NK-92 (cell line): Measurements from ENCODE around the gene DMRTC2.

Experiments used
- DNase-seq: peaks from one replicate; lab custom pipeline; 2025; ENCODE audit not compliant: unreplicated experiment; lab: John Stamatoyannopoulos, UW

Gene DMRTC2

DNA sequence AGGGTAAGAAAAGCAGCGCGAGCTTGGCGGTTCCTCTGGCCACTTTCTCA is at the start of gene DMRTC2:
Gene DMRTC2, plus strand, starts transcription at position 42 of the 50 bp plus-strand sequence. CDS start 2,387 bp downstream, outside the sequence.
- DNase-seq: no peak

DNA sequence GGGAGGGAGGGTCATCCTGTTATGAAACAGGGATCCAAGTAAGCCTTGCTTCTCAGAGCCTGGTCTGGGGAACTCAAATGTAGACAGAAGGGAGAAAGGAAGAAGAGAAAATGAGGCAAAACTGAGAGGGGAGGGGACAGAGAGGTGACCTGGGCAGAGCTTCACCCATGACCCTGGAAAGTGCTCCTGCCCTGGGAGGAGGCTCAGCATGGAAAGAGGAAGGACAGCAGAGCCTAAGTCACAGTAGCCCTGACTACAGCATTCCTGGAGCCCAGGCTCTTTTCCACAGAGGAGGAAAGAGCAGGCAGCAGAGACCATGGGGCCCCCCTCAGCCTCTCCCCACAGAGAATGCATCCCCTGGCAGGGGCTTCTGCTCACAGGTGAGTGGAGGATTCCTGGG is 48.5 kb upstream of the DMRTC2 start, which contains the start of gene CEACAM3:
Gene CEACAM3, plus strand, starts transcription at position 226 of the 400 bp plus-strand sequence. Its CDS starts 91 bp downstream, at position 317.
- DNase-seq: no peak

DNA sequence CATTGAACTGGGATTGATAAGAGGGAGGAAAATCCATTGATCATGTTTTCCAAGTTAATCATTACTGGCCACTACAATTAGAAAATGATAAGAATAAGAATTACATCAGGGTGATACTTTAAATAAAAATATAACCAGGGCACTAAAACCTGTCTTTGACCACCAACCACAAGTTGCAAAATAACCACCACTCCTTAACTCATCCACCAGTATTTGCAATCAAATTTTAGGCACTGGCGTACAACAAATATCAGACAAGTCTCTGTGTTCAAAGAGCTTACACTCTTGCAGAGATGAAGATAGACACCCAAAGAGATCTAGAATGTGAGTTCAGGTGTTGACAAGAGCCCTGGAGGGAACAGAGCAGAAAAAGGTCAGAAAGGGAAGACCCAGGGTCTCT is 47.9 kb upstream of the DMRTC2 start:
- no peak for DNase-seq

DNA sequence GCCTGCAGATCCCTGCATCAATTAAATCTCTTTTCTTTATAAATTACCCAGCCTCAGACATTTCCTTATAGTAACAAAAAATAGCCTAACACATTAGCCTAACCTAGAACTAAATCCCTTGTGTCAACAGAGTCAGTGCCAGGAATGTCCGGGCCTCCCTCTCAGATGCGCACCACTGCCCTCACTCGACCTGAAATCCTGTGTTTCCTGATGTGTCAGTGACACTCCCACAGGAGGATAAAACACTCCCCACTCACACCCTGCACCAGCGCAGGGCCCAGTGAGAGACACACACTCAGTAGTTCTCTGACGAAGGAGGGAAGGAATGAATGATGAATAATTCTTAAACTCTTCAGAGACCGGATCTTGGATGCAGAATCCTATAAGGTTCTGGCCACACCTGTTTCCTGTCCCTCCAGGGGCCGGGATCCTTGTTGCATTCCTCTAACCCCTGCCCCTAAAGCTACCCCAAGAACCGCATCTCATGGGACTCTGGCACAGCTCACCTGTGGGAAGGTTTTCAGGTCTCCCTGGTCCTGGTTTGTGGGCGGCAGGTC is 45.3 kb upstream of the DMRTC2 start:
- no peak for DNase-seq

DNA sequence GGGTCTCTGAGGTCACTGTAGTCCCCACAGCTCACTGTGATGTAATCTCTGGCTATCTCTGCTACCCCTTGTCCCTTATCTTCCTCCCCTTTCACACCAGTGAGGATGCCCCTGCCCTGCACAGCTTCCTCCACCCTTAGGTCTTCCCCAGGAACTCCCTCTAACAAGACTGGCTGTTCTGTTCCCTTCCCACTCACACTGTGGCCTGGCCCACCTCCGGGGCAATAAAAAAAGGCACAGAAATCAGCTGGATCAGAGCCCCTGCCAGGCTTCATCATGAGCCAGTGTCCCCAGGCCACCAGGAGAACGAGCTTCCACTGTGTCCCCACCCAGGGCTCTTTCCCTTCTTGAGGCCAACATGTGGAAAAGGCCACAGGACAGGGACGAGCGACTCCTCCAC is 43.8 kb upstream of the DMRTC2 start:
- no peak for DNase-seq

DNA sequence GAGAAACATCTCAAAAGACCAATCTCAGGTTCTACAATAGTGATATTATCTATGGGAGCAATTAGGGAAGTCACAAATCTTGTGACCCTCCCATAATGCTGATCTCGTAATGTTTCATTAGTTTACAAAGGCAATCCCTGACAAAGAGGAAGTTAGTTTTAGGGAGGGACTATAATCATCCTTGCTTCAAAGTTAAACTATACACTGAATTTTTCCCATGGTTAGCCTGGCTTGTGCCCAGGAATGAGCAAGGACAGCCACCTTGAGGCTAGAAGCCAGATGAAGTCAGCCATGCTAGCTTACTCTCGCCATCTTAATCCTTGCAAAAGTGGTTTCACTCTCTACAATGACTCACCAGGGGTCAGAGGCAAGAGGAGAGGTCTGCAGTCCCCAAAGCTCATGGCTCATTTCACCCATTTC is 43.0 kb upstream of the DMRTC2 start:
- no peak for DNase-seq

DNA sequence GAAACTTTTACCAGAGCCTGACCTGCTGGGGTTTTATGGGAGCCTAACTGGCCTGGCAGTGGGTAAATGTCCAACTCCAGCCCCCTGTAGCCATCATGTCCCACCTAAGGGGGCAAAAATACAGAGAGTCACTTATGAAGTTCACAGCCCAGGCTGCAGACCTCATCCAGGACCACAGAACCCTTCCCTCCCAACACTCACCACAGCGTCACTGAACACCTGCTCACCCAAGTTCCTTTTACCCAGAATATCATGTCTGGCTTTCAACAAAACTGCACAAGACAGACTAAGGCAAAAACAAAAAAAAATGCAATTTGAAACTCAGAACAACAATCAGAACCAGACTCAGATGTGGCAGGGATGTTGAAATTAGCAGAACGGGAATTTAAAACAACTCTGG is 42.1 kb upstream of the DMRTC2 start:
- DNase-seq: no peak

DNA sequence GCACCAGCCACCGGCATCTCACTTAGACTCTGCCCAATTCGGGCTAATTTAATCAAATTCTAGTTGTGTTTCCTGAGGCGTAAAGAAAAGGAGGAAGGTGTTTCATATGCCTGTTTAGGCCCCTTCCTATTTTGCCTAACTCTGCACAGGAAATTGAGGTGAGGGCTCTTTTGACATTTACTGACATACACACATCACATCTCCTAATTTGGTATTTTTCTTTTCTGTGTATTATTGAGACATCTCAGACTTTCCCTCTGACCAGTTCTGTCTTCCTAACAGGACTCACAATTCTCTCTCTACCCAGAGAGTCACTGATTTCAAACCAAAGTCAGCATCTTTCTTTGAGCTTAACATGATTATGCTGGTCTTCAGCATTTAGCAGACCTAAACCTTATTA is 40.5 kb upstream of the DMRTC2 start:
- DNase-seq: no peak

DNA sequence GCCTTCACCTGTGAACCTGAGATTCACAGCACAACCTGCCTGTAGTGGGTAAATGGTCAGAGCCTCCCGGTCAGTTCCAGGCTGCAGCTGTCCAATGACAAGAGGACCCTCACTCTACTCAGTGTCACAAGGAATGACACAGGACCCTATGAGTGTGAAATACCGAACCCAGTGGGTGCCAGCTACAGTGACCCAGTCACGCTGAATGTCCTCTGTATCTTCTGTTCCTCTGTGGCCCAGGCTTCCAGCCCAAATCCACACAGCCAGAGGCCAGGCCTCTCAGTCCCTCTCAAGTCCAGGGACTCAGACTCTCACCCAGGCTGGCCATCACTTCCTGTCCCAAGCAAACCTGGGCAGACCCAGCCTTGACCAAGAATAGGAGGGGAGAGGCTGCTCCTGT is 37.7 kb upstream of the DMRTC2 start:
- DNase-seq: no peak

DNA sequence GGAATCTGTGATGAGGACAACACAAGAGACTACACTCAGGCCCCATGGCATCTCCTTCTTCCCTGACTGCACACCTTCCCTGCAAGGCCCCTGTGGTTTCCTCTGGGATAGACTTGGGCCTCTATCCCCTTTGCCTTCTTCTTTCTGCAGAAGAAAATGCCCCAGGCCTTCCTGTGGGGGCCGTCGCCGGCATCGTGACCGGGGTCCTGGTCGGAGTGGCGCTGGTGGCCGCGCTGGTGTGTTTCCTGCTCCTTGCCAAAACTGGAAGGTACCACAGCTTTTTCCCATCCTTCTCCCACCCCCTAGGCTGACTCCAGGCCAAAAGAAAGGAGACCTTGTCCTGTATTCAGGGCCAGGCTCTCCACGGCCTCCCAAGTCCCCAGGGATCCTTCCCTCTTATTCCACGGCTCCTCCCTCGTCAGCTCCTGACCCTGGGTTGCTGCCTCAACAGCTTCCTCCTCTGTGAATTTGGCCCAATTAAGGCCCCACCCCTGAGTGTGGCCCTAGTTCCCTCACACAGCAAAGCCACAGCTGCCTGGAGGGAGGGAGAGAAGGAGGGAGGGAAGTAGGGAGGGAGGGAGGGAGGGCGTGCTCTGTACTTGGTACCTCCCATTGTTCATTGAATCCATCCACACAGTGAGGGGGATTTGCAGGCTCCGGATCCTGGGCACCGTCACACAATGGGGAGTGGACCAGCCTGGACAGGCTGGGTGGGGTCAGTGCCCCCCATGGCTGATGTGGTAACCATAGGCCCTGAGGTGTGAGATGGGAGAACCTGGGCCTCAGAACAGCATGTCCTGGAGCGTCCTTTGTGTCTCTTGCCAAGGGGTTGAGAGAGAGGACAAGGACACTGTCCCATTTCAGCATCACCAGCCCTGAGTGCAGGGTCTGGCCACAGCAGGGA is 35.9 kb upstream of the DMRTC2 start:
- no peak for DNase-seq

DNA sequence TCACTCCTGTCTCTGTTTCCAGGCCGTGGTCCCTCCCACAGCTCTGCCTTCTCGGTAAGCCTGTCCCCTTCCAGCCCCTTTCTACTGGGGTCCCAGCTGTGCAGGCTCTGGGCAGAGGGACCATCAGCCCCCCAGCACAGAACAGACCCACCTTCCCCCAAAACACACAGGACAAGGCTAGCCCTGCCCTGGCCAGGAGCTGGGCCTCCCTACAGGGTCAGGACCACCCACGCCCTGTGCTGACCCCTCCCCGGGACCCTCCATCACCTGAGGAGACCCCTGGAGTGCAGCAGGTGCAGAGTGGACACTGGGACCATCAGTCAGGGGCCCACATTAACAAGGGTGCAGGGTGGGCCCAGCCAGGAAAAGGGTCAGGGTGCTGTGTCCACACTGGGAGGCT is 34.5 kb upstream of the DMRTC2 start:
- DNase-seq: no peak

DNA sequence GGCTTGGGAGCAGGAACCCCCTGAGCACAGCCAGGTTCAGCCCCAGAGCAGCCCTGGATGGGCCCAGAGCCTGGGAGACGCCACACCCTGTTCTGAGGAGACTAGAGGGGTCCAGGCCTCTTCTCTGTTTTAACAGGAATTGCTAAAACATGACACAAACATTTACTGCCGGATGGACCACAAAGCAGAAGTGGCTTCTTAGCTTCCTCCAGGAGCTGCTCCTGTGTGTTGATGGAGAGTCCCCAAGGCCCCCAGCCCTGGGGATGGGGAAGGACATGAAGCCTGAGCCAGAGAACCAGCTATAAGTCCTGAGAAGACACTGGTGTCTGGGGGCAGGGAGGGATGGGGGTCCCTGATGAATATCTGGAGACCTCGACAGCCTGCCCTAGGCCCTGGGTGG is 33.8 kb upstream of the DMRTC2 start:
- no peak for DNase-seq

DNA sequence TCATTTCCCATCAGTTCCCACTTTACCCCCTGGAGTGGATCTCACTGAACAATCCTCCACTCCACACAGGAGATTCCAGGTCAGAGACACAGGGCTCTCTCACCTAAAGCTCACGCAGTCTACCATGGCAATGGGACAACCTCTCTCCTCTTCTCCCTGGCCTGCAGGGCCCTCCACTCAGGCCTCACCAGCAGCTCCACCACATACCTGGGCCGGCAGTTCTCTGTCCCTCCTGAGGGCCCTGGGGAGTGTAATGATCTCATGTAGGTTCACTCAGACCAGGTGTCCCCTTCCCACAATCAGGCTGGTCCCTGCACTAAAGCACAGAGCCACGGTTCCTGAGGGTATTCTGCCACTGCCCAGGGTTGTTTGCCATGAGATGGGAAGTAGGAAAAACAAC is 32.9 kb upstream of the DMRTC2 start:
- DNase-seq: no peak

DNA sequence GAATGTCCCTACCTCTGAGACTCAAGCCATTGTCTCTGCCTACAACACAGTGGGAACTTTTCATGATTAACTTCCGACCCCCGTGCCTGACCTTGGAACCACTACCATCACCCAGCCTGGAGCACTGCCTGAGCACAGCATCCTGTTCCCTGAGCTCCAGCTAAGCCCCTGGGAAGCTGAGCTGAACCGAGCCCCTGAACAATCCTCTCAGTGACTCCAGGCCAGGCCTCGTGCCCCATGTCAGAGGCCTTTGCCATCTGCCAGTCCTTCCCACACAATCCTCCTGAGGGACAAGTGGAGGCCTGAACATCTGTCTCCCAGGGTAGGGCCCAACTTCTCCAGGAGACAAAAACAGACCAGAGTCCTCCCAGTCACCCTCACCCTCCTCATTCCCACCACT is 30.9 kb upstream of the DMRTC2 start:
- DNase-seq: no peak

DNA sequence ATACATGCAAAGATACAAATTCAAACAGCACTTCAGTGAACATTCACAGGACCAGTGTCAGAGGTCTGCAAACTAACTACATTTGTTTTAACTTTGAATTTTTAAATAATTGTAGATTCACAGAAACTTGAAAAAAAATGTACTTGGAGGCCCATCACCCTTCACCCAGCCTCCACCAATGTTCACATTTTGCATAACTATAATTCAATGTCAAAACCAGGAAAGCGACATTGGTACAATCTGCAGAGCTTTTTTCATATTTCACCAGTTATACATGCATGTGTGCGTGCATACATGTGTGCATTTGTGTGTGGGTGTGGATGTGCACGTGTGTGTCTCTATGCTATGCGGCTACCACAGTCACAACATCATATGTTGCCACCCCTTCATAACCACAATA is 29.5 kb upstream of the DMRTC2 start:
- no peak for DNase-seq

DNA sequence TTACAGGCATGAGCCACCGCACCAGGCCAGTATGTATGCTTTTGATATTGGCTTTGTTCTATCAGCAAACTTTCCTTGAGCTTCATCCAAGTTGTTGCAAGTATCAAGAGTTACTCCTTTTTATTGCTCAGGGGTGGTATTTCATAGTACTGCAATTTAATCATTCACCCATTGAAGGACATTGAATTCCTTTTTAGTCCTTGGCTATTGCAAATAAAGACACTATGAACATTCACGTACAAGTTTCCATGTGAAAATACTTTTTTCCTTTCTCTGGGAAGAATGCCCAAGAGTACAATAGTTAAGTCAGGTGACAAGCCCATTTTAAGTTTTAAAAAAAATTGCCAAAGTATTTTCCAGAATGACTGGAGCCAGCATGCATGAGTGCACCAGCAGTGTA is 28.1 kb upstream of the DMRTC2 start:
- no peak for DNase-seq

DNA sequence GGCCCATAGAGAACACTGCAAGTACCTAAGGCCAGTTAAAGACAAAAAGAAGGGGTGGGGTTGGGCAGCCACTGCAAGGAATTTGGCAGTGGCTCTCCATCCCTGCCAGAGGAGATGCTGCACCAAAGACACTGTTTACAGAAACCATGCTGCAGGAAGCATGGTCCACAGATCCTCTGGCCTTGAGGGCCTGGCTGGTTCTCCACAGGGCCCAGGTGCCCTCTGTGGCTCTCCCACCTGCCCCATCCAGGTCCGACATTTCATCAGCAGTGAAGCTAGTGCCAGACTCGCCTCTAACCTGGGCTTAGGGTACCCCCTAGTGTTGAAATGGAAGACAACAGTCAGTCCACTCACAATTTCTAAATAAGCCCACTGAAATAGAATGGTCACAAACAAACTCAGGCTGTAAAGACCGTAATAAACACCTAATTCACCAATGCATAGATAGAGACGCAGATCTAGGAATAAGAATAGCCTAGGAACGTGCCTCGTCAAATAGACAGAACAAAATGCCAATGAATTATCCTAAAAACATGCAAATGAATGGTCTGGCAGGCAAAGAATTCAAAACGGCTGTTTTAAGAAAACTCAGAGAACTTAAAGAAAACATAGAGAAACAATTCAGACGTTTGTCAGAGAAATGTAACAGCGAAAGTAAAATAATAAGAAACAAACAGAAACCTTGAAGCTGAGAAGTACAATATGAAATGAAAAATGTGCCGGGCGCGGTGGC is 23.7 kb upstream of the DMRTC2 start:
- DNase-seq: no peak

DNA sequence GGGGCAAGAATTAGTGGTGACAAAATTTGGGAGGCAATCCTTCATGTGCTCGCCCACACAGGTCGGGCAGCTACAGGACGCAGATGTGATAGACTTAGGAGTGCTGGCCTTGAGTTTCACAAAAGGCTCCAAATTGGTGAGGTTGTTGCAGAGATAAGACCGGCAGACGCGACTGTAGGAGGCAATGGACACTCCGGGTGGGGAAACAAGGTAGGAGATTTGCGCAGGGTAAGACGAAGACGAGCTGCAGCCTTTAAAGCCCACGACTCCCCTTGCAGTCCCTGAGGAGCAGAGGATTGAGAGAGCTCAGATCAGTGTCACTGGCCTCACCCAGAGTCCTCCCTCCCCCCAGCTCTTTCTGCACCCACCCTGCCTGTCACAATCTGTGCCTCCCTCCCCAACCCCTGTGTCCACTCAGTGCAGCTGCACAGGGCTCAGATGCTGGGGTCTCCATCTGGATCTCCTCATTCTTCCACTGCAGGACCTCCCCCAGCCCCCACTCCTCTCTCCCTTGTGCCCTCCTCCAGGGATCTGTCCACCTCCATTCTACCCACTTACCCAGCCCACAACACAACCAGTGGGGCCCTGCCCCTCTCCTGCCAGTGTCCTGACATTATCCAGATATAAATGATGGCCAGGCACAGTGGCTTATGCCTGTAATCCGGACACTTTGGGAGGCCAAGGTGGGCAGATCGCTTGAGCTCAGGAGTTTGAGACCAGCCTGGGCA is 6.7 kb upstream of the DMRTC2 start:
- no peak for DNase-seq

DNA sequence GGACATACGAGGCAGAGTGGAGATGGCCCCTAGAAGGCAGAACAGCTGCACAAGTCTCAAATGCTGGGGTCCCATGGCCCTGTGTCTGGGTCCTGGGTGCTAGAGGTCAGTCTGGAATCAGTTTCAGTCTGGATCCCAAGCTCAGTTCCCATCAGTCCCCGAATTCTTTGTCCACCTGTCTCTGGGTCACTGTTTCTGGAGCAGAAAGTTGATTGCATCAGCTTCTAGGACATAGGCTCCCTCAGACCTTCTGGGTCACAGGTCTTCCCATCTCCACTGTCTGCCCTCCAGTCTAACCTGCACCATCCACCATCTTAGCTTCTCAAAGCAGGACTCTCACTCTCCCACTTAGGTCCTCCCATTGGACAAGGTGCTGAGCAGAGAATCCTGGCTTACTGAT is 5.6 kb upstream of the DMRTC2 start:
- DNase-seq: no peak

DNA sequence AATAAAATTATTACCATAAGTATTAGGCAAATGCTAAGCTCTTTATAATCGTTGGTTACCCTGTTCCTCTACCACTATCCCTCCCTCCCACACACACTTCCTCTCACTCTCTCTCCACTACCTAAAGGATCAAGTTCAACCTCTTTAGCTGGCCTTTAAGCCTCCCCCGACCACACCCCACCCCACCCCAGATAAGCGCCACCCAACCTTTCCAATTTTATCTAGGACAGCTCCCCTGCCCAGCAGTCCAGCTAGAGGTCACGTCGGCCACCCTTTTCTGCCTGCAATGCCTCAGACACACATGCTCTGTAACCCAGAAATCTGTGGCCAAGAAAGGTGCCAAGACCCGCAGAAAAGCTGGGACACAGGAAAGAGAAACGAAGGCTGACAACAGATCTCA is 1.5 kb upstream of the DMRTC2 start:
- no peak for DNase-seq

DNA sequence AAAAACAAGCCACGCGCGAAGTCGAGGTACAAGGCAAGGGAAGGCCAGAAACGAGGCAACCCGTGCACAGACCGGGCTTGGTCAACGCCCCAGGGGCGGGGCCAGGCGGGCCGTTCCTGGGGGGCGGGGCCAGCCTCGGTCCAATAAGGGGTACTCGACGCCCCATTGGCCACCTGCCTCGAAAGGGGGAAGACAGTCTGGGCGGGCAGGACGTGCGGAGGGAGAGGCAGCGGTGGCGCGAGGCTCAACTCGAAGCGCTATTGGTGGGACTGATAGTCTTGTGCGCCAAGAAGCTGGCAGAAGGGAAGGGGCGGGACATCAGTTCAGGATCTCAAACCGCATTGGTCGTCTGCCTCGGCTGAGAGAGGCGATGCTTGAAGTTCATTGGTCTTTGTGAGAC is 241 bp upstream of the DMRTC2 start, which contains the start of gene LYPD4:
Gene LYPD4, minus strand, starts transcription at position 83 of the 400 bp plus-strand sequence. CDS start 5,398 bp downstream, outside the sequence.
- DNase-seq: no peak

DNA sequence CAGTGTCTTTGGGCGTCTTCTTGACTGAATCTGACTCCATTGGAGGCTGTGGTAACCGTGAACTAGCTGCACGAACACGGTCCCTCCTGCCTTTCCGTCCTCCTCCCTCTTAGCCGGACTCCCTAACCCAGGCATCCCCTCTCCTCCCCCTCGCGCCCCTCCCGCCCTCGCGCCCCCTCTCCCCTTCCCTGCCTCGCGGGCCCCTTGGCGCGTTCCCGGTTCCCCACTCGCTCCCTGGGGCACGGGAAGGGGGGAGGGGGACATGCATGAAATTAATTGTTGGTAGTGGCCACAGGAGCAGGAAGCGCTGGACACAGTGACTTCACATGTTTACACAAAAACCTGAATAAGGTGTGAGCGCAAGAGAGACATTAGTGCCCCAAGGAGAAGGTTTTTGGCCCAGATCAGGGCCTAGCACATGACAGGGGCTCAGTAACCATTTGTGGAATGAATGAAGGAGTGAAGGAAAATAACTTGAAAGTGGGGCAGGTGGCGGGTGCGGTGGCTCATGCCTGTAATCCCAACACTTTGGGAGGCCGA is 279 bp downstream of the DMRTC2 start:
- DNase-seq: no peak
